ENCODE results near the gene SERHL2.
"Not testable (repeated sequence)": the region's sequence is repeated elsewhere in the genome, so short reads cannot be mapped to it uniquely, and the experiment has no call there.

SERHL2 gene

DNA sequence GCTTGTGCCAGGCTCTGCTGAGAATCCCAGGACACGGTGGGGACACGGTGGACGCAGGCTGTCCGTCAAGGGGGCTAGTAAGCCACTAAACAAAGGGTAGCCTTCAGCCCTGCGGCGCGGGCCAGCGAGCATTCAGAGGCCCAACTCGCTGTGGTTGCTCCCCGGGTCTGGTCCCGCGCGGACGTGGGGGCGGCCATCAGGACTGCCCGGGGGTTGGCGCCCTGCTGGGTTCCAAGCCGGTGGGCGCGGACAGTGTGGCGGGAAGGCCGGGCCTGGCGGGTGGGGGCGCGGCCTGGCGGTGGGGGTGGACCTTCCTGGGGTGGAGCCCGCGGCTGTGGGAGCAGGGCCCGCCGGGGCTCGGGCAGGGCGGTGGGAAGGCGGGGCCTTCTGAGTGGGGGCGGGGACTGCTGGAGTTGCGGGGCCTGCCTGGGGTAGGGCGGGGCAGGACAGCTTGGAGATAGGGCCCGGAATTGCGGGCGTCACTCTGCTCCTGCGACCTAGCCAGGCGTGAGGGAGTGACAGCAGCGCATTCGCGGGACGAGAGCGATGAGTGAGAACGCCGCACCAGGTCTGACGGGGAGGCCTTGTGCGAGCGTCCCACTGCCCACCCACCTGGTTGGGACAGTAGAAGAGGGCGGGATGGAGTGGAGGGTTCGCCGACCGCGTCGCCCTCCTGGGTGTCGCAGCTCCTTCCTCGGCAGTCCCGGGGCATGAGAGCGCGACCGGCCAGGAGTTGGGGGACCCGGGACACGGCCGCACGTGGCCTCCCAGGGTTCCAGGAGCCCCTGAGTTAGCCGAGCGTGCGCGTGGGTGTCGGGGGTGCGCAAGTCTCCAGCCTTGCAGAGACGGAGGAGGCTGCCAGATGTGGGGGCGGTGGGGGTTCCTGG, at the start of gene SERHL2:
Gene SERHL2, plus strand, starts transcription at position 482 of the 887 bp plus-strand sequence. Its CDS starts 65 bp downstream, at position 547.
- Histone ChIP-seq H3K9ac (ENCODE audit: low read depth, low read length) (peak within 1 kb of the TSS; percentile 41; the same call in 1 of the 2 replicates), H3K27ac (ENCODE audit: low read length) (no peak within 1 kb of the TSS), H3K27me3 (ENCODE audit: insufficient read depth, low read length) (peaks cover 33% of the 10 kb centered on the region), H3K36me3 (ENCODE audit: insufficient read depth, low read depth, low read length) (no peaks in the 10 kb centered on the region), H3K4me1 (ENCODE audit: insufficient read depth, low read length) (no peaks in the 10 kb centered on the region), H3K9me3 (ENCODE audit: insufficient read depth, low read depth, low read length) (no peaks in the 10 kb centered on the region; the same call in 1 of the 2 replicates), H3K4me3 (ENCODE audit: low read length) (peak within 1 kb of the TSS; percentile 64)

GRCh38 chr22:42508327-42508974, 45.3 kb upstream of the SERHL2 start:
- not testable (repeated sequence) for H3K4me1 ChIP-seq (ENCODE audit: insufficient read depth, low read length); H3K9ac ChIP-seq (ENCODE audit: low read depth, low read length); H3K9me3 ChIP-seq (ENCODE audit: insufficient read depth, low read depth, low read length); H3K4me3 ChIP-seq (ENCODE audit: low read length); H3K27me3 ChIP-seq (ENCODE audit: insufficient read depth, low read length); H3K27ac ChIP-seq (ENCODE audit: low read length)
- H3K36me3 ChIP-seq (ENCODE audit: insufficient read depth, low read depth, low read length): peaks cover 18% of the 10 kb centered on the region; the same call in 1 of the 2 replicates

DNA sequence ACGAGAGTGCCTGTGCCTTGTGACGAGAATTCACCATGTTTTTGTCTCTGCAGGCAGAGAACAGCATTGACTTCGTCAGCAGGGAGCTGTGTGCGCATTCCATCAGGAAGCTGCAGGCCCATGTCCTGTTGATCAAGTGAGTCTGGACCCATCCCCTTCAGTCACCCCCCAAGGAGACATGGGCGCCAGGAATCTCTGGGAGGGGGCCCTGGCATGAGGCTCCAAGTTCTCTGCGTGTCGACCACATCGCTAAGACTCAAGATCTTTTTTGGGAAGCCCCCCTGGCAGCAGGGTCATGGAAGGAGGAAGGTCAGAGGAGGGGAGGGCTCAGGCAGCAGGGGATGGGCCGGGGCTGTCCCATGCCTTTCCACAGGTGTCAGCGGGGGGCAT, 44.8 kb upstream of the SERHL2 start:
- H3K9me3 ChIP-seq (ENCODE audit: insufficient read depth, low read depth, low read length); H3K27ac ChIP-seq (ENCODE audit: low read length); H3K4me1 ChIP-seq (ENCODE audit: insufficient read depth, low read length): not testable (repeated sequence)

DNA sequence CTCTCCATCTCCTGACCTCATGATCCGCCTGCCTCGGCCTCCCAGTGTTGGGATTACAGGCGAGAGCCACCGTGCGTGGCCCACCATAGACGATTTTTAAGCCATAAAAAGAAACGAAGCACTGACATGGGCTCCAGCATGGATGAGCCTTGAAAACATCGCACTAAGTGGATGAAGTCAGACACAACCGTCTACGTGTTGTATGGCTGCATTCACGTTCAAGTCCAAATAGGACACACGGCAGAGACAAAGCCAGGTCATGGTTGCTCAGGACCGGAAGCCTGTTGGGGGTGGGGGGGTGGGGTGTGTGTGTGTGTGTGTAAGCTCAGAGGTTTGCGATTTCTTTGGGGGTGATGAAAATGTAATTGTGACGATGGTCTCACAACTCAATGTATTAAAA, 44.2 kb upstream of the SERHL2 start:
- peaks cover 18% of the 10 kb centered on the region; the same call in 1 of the 2 replicates for H3K36me3 ChIP-seq (ENCODE audit: insufficient read depth, low read depth, low read length)
- no peaks in the 10 kb centered on the region for H3K27me3 ChIP-seq (ENCODE audit: insufficient read depth, low read length)
- H3K27ac ChIP-seq (ENCODE audit: low read length): no peak overlapping the region
- no peak overlapping the region for H3K9ac ChIP-seq (ENCODE audit: low read depth, low read length)
- no peaks in the 10 kb centered on the region for H3K9me3 ChIP-seq (ENCODE audit: insufficient read depth, low read depth, low read length)
- no peak overlapping the region for H3K4me3 ChIP-seq (ENCODE audit: low read length)
- H3K4me1 ChIP-seq (ENCODE audit: insufficient read depth, low read length): peaks cover 8% of the 10 kb centered on the region; the same call in 1 of the 2 replicates

More for the DNA sequence above, 44.8 kb upstream of the SERHL2 start:
- not testable (repeated sequence) for H3K9ac ChIP-seq (ENCODE audit: low read depth, low read length); H3K4me3 ChIP-seq (ENCODE audit: low read length); H3K27me3 ChIP-seq (ENCODE audit: insufficient read depth, low read length)
- H3K36me3 ChIP-seq (ENCODE audit: insufficient read depth, low read depth, low read length): peaks cover 18% of the 10 kb centered on the region; the same call in 1 of the 2 replicates

DNA sequence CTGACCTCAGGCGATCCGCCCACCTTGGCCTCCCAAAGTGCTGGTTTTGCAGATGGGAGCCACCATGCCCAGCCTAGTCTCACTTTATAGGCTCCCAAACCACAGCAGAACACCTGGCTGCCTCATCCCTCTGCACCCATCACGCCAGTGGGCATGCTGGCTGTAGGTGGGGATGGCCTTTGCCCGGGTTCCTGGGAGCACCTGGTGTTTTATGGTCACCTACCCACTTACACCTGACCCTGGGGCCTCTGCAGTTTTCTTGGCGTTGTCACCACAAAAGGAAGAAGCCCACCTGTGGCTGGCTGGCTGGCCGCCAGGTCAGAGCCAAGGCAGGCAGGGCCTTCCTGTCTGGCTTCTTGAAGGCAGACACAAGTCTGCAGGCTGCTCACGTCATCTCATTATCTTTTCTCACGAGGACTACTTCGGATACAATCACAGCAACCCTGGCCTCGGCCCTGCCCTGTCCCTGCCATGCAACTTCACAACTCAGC, 42.3 kb upstream of the SERHL2 start:
- H3K4me1 ChIP-seq (ENCODE audit: insufficient read depth, low read length): peaks cover 8% of the 10 kb centered on the region; the same call in 1 of the 2 replicates
- no peaks in the 10 kb centered on the region for H3K27me3 ChIP-seq (ENCODE audit: insufficient read depth, low read length)
- no peaks in the 10 kb centered on the region for H3K9me3 ChIP-seq (ENCODE audit: insufficient read depth, low read depth, low read length)
- peaks cover 32% of the 10 kb centered on the region; the same call in 1 of the 2 replicates for H3K36me3 ChIP-seq (ENCODE audit: insufficient read depth, low read depth, low read length)
- H3K9ac ChIP-seq (ENCODE audit: low read depth, low read length): no peak overlapping the region
- H3K27ac ChIP-seq (ENCODE audit: low read length): no peak overlapping the region
- no peak overlapping the region for H3K4me3 ChIP-seq (ENCODE audit: low read length)

GRCh38 chr22:42512273-42512990, 41.3 kb upstream of the SERHL2 start:
- not testable (repeated sequence) for H3K27ac ChIP-seq (ENCODE audit: low read length); H3K9ac ChIP-seq (ENCODE audit: low read depth, low read length); H3K9me3 ChIP-seq (ENCODE audit: insufficient read depth, low read depth, low read length); H3K4me3 ChIP-seq (ENCODE audit: low read length); H3K4me1 ChIP-seq (ENCODE audit: insufficient read depth, low read length); H3K27me3 ChIP-seq (ENCODE audit: insufficient read depth, low read length)
- H3K36me3 ChIP-seq (ENCODE audit: insufficient read depth, low read depth, low read length): peaks cover 38% of the 10 kb centered on the region; the same call in 1 of the 2 replicates

DNA sequence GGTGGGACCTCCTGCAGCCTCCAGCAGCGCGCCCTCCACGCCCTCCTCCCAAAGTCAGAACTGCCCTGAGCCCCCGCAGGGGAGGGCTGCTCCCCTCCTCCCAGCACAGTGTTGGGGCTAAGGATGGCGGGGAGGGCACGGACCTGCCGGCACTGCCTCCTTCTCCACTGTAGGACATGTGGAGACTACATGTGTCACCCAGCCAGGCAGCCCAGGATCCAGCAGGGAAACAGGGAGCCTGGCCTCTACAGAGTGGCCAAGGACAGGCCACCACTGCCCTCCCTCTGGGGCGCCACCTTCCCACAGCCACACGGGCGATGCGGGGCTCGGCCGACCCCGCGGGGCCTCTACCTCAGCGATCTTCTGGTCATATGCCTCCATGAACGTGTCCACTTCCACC, 39.4 kb upstream of the SERHL2 start:
- H3K4me3 ChIP-seq (ENCODE audit: low read length); H3K4me1 ChIP-seq (ENCODE audit: insufficient read depth, low read length); H3K9ac ChIP-seq (ENCODE audit: low read depth, low read length); H3K27ac ChIP-seq (ENCODE audit: low read length); H3K27me3 ChIP-seq (ENCODE audit: insufficient read depth, low read length); H3K9me3 ChIP-seq (ENCODE audit: insufficient read depth, low read depth, low read length): not testable (repeated sequence)
- H3K36me3 ChIP-seq (ENCODE audit: insufficient read depth, low read depth, low read length): peaks cover 43% of the 10 kb centered on the region; the same call in 1 of the 2 replicates

GRCh38 chr22:42515304-42515703, 38.5 kb upstream of the SERHL2 start:
- H3K27ac ChIP-seq (ENCODE audit: low read length); H3K4me1 ChIP-seq (ENCODE audit: insufficient read depth, low read length); H3K27me3 ChIP-seq (ENCODE audit: insufficient read depth, low read length); H3K9ac ChIP-seq (ENCODE audit: low read depth, low read length); H3K9me3 ChIP-seq (ENCODE audit: insufficient read depth, low read depth, low read length); H3K4me3 ChIP-seq (ENCODE audit: low read length): not testable (repeated sequence)
- peaks cover 43% of the 10 kb centered on the region; the same call in 1 of the 2 replicates for H3K36me3 ChIP-seq (ENCODE audit: insufficient read depth, low read depth, low read length)

- Histone ChIP-seq H3K27ac (ENCODE audit: low read length) (no peak overlapping the region), H3K36me3 (ENCODE audit: insufficient read depth, low read depth, low read length) (peaks cover 40% of the 10 kb centered on the region; the same call in 1 of the 2 replicates), H3K27me3 (ENCODE audit: insufficient read depth, low read length) (no peaks in the 10 kb centered on the region)
These were observed 37.9 kb upstream of the SERHL2 start for GRCh38 chr22:42515896-42516295.

DNA sequence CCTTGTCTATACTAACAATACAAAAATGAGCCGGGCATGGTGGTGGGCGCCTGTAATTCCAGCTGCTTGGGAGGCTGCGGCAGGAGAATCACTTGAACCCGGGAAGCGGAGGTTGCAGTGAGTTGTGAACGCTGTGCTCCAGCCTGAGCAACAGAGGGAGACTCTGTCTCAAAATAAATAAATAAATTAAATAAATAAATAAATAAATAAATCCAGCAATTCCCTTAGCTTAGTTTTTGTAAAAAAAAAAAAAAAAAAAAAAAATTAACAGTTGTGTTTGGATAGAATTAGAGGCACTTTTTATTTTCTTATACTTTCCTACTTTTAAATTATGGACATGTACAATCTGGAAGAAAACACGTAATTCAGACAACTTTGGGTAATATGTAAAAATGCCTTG, 36.7 kb upstream of the SERHL2 start:
- H3K9ac ChIP-seq (ENCODE audit: low read depth, low read length); H3K4me3 ChIP-seq (ENCODE audit: low read length); H3K9me3 ChIP-seq (ENCODE audit: insufficient read depth, low read depth, low read length); H3K4me1 ChIP-seq (ENCODE audit: insufficient read depth, low read length); H3K27me3 ChIP-seq (ENCODE audit: insufficient read depth, low read length); H3K27ac ChIP-seq (ENCODE audit: low read length): not testable (repeated sequence)
- H3K36me3 ChIP-seq (ENCODE audit: insufficient read depth, low read depth, low read length): peaks cover 29% of the 10 kb centered on the region; the same call in 1 of the 2 replicates

More at GRCh38 chr22:42515896-42516295, 37.9 kb upstream of the SERHL2 start:
- H3K9me3 ChIP-seq (ENCODE audit: insufficient read depth, low read depth, low read length): no peaks in the 10 kb centered on the region
- H3K9ac ChIP-seq (ENCODE audit: low read depth, low read length): no peak overlapping the region
- H3K4me3 ChIP-seq (ENCODE audit: low read length): no peak overlapping the region
- H3K4me1 ChIP-seq (ENCODE audit: insufficient read depth, low read length): 0 out of 2 replicates have a peak, but pooled peaks cover 3% of the 10 kb centered on the region

Measured in iPS-20b (cell line).